Vagina (tissue), 2 donors: Measurements from ENCODE around the gene POU2F3. TPM values are rescaled to one million over a fixed set of nuclear protein-coding genes. Genes with fewer than 3 reads are reported as not detected.
A peak's percentile ranks its signal among the peaks of the same experiment; 100 is the strongest.

Source experiments
- DNase-seq, 2 donors: peaks; one replicate each; pipeline ENCODE4 v3.0.0-alpha.2; 2017; ENCODE audit errors: extremely low spot score in 2 of 2
- H3K27ac ChIP-seq: fragments of 200-600 bp; sonication (generic); one replicate; pipeline ENCODE4 v1.5.1; 2019
- H3K27me3 ChIP-seq: fragments of 200-600 bp; sonication (generic); one replicate; pipeline ENCODE4 v1.5.1; 2019
- H3K36me3 ChIP-seq, 2 donors: fragments of 200-600 bp; sonication (generic); one replicate each; pipeline ENCODE4 v1.5.1; 2017 to 2019
- H3K4me1 ChIP-seq: fragments of 200-600 bp; sonication (generic); one replicate; pipeline ENCODE4 v1.5.1; 2019
- H3K4me3 ChIP-seq, 2 donors: fragments of 200-600 bp; sonication (generic); 1 replicate in 1 of 2; 2 replicates in 1 of 2; pipeline ENCODE4 v1.5.1; 2016 to 2019
- H3K9me3 ChIP-seq: fragments of 200-600 bp; sonication (generic); one replicate; pipeline ENCODE4 v1.5.1; 2019
- CTCF ChIP-seq, 3 experiments: fragments of 450-650 bp in 2 of 3; fragments of 200-600 bp in 1 of 3; sonication (generic) in 1 of 3; IDR thresholded peaks; one replicate each; pipeline ENCODE4 v1.5.1; 2017 to 2019; ENCODE audit warnings: antibody characterized with exemption in 3 of 3, mild to moderate bottlenecking in 2 of 3, moderate library complexity in 2 of 3
- POLR2A ChIP-seq, 2 donors: fragments of 450-650 bp; IDR thresholded peaks; one replicate each; pipeline ENCODE4 v1.6.1; 2017; ENCODE audit warnings: antibody characterized with exemption in 2 of 2, mild to moderate bottlenecking in 2 of 2, moderate library complexity in 2 of 2
- POLR2AphosphoS5 ChIP-seq, 2 donors: sonication (generic); formaldehyde crosslinking; IDR thresholded peaks; one replicate each; pipeline ENCODE4 v1.9.0; 2017; ENCODE audit warnings: antibody characterized with exemption in 2 of 2, mild to moderate bottlenecking in 2 of 2, low read depth in 1 of 2; ENCODE audit not compliant: insufficient read depth in 1 of 2
- intact Hi-C: fragments of 100-400 bp; cut with DNase I; formaldehyde crosslinking; loops from one replicate; pipeline ENCODE4 v1.15.1; 2023
- total RNA-seq: library from RNA; depleted of rRNA; stranded (reverse); fragments of >200 nt; gene quantifications from one replicate; pipeline ENCODE4 v1.2.3, GENCODE V29; 2016

POU2F3 gene
- total RNA-seq, 1 donor from 2014 or later: 2.7 TPM

GRCh38 chr11:120218695-120219033 lies 21.3 kb upstream of the POU2F3 start:
- Histone ChIP-seq H3K4me1 (peaks cover 88% of the 10 kb centered on the region), H3K27me3 (no peaks in the 10 kb centered on the region), H3K27ac (peak overlapping the region; percentile 83), H3K36me3 (no peaks in the 10 kb centered on the region), H3K9me3 (no peaks in the 10 kb centered on the region), H3K4me3 (no peak overlapping the region)
- TF ChIP-seq POLR2A (IDR thresholded peaks at IDR 0.05): no peak
- TF ChIP-seq POLR2AphosphoS5 (IDR thresholded peaks at IDR 0.05; ENCODE audit: insufficient read depth in 1 of 2, low read depth in 1 of 2): no peak
- no peak for TF ChIP-seq CTCF (IDR thresholded peaks at IDR 0.05)
- intact Hi-C loops: no loop called here
- DNase-seq: no peak

- no peak for TF ChIP-seq POLR2A (IDR thresholded peaks at IDR 0.05)
- TF ChIP-seq POLR2AphosphoS5 (IDR thresholded peaks at IDR 0.05; ENCODE audit: insufficient read depth in 1 of 2, low read depth in 1 of 2): no peak
- Histone ChIP-seq H3K4me3 (no peak overlapping the region), H3K9me3 (no peaks in the 10 kb centered on the region), H3K36me3 (no peaks in the 10 kb centered on the region), H3K27ac (peak overlapping the region; percentile 83), H3K27me3 (no peaks in the 10 kb centered on the region), H3K4me1 (peaks cover 88% of the 10 kb centered on the region)
- intact Hi-C loops: no loop called here
- no peak for DNase-seq
Measured at GRCh38 chr11:120219232-120219937, 20.6 kb upstream of the POU2F3 start.

- Histone ChIP-seq H3K27me3 (no peaks in the 10 kb centered on the region), H3K36me3 (no peaks in the 10 kb centered on the region), H3K9me3 (no peaks in the 10 kb centered on the region), H3K4me3 (no peak overlapping the region), H3K27ac (peak overlapping the region; percentile 83), H3K4me1 (peaks cover 88% of the 10 kb centered on the region)
- TF ChIP-seq POLR2AphosphoS5 (IDR thresholded peaks at IDR 0.05; ENCODE audit: insufficient read depth in 1 of 2, low read depth in 1 of 2) (no peak), CTCF (IDR thresholded peaks at IDR 0.05) (no peak), POLR2A (IDR thresholded peaks at IDR 0.05) (no peak)
- intact Hi-C loops: no loop called here
- no peak for DNase-seq
Measured at GRCh38 chr11:120219938-120220746, 19.8 kb upstream of the POU2F3 start.

DNA sequence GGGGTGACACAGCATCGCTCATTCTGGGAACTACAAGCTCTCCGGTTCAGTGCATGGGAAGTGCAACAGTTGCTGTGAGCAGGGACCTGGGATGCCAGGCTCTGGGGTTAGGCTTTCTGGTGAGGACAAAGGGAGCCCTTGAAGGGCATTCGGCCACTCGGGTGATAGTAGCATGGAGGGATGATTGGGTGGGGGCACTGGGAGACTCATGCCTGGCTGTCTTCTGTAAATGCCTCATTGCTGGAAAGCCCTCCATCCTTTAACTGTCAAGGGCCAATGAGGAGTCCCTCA lies 19.2 kb upstream of the POU2F3 start:
- intact Hi-C loops: no loop called here
- DNase-seq: no peak
- Histone ChIP-seq H3K27ac (peak overlapping the region; percentile 83), H3K36me3 (no peaks in the 10 kb centered on the region), H3K4me1 (peaks cover 88% of the 10 kb centered on the region), H3K27me3 (no peaks in the 10 kb centered on the region), H3K4me3 (no peak overlapping the region), H3K9me3 (no peaks in the 10 kb centered on the region)
- no peak for TF ChIP-seq POLR2A (IDR thresholded peaks at IDR 0.05)

DNA sequence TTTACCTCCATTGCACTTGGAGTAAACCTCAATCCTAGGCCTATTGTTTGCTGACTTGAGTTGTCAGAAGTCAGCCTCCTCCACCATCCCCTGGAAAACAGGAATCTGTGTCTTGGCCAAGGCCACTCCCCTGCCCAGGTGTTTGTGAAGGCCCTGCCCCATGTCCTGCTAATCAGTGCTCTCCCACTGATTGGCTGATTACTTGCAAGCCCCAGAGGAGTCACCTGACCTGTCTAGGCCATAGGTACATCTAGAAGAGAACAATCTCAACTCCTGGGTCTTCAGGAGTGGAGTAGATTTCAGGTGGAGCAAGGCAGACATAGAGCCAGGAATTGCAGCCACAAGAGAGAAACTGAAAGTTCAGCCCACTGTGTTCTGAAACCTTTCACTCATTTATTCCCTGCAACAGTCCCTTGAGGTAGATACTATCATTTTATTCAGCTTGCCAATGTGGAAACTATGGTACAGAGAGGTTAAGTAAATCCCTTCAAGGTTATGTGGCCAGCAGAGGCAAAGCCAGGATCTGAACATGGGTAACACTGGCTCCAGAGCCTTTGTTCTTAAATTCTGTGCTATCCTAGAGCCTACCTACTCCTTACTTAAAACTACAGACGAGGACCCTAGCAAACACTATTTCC lies 18.7 kb upstream of the POU2F3 start:
- peak overlapping the region; percentile 83 for H3K27ac ChIP-seq
- peaks cover 88% of the 10 kb centered on the region for H3K4me1 ChIP-seq
- DNase-seq: no peak
- H3K9me3 ChIP-seq: no peaks in the 10 kb centered on the region
- H3K27me3 ChIP-seq: no peaks in the 10 kb centered on the region
- intact Hi-C loops: no loop called here
- no peak for TF ChIP-seq POLR2A (IDR thresholded peaks at IDR 0.05)
- no peak for TF ChIP-seq POLR2AphosphoS5 (IDR thresholded peaks at IDR 0.05; ENCODE audit: insufficient read depth in 1 of 2, low read depth in 1 of 2)
- TF ChIP-seq CTCF (IDR thresholded peaks at IDR 0.05): no peak
- H3K36me3 ChIP-seq: no peaks in the 10 kb centered on the region
- H3K4me3 ChIP-seq: no peak overlapping the region

GRCh38 chr11:120222916-120223315 lies 17.0 kb upstream of the POU2F3 start:
- intact Hi-C loops: no loop called here
- Histone ChIP-seq H3K4me1 (peaks cover 77% of the 10 kb centered on the region), H3K27me3 (no peaks in the 10 kb centered on the region), H3K4me3 (no peak overlapping the region), H3K36me3 (no peaks in the 10 kb centered on the region), H3K27ac (peak overlapping the region; percentile 83), H3K9me3 (no peaks in the 10 kb centered on the region)
- TF ChIP-seq POLR2AphosphoS5 (IDR thresholded peaks at IDR 0.05; ENCODE audit: insufficient read depth in 1 of 2, low read depth in 1 of 2) (no peak), CTCF (IDR thresholded peaks at IDR 0.05) (no peak), POLR2A (IDR thresholded peaks at IDR 0.05) (no peak)
- no peak for DNase-seq
